GM12873 (cell line): ENCODE results near the gene DELE1.

Experiments used
- CTCF ChIP-seq: IDR thresholded peaks from 2 replicates; pipeline ENCODE4 v1.5.1; 2012; ENCODE audit warnings: low read depth, mild to moderate bottlenecking, moderate library complexity, low read length, control low read depth; ENCODE audit not compliant: insufficient read depth; ENCODE audit errors: missing control alignments

Gene DELE1

GRCh38 chr5:141919218-141920119 lies 4.2 kb upstream of the DELE1 start:
- TF ChIP-seq CTCF = no peak

- no peak for TF ChIP-seq CTCF
These were observed 2.9 kb upstream of the DELE1 start for GRCh38 chr5:141920771-141921170.

- no peak for TF ChIP-seq CTCF
These were observed 2.8 kb downstream of the DELE1 start for GRCh38 chr5:141926434-141926833.

GRCh38 chr5:141928051-141928450 lies 4.4 kb downstream of the DELE1 start:
- no peak for TF ChIP-seq CTCF

- no peak for TF ChIP-seq CTCF
These were observed 5.9 kb downstream of the DELE1 start for GRCh38 chr5:141929398-141930058.

- TF ChIP-seq CTCF = no peak
These were observed 8.0 kb downstream of the DELE1 start for GRCh38 chr5:141931694-141932093.

GRCh38 chr5:141933151-141933550 lies 9.5 kb downstream of the DELE1 start:
- TF ChIP-seq CTCF = no peak
